Right ventricle myocardium inferior (tissue), 1 donor: Measurements from ENCODE around the gene PCSK2. TPM values are rescaled to one million over a fixed set of nuclear protein-coding genes. Genes with fewer than 3 reads are reported as not detected.

ENCODE experiments used
- ATAC-seq: fragments of 200-7000 bp; cut with Tn5 transposase; one replicate; pipeline ENCODE4 v1.9.1; 2020; ENCODE audit warnings: mild to moderate bottlenecking, moderate library complexity
- DNase-seq: peaks from one replicate; pipeline ENCODE4 v3.0.0; 2021; ENCODE audit errors: missing footprints
- intact Hi-C: fragments of 100-400 bp; cut with DNase I; formaldehyde crosslinking; loops from one replicate; pipeline ENCODE4 v1.11.0; 2022
- total RNA-seq: library from RNA; stranded (reverse); fragmentation: NEBNext Ultra II Directional; extraction: Animal tissue kit (Norgen Biotek cat#: 25700); gene quantifications from one replicate; pipeline ENCODE4 v1.2.1, GENCODE V29; 2021
- donor health status: DM: no; HTN: yes; CAD: no; lungs with severe emphysema.

PCSK2 gene
- total RNA-seq, 1 donor from 2014 or later: 1.3 TPM

- DNase-seq (no peak), ATAC-seq (no peak)
- intact Hi-C loops: no loop called here
Observed at GRCh38 chr20:17488916-17489600, 262.2 kb downstream of the PCSK2 start.

GRCh38 chr20:17490501-17490900 is 263.7 kb downstream of the PCSK2 start:
- intact Hi-C loops: no loop called here
- no peak for DNase-seq
- no peak for ATAC-seq

GRCh38 chr20:17491041-17491440 is 264.2 kb downstream of the PCSK2 start:
- intact Hi-C loops: no loop called here
- ATAC-seq: no peak
- DNase-seq: no peak

- ATAC-seq (no peak), DNase-seq (no peak)
- intact Hi-C loops: no loop called here
Observed at GRCh38 chr20:17491488-17491887, 264.6 kb downstream of the PCSK2 start.

GRCh38 chr20:17493173-17493572 is 266.3 kb downstream of the PCSK2 start:
- ATAC-seq: no peak
- DNase-seq: no peak
- intact Hi-C loops: no loop called here

GRCh38 chr20:17494201-17494600 is 267.4 kb downstream of the PCSK2 start:
- intact Hi-C loops: no loop called here

GRCh38 chr20:17495826-17496225 is 269.0 kb downstream of the PCSK2 start:
- DNase-seq (no peak), ATAC-seq (no peak)
- intact Hi-C loops: no loop called here

More at GRCh38 chr20:17494201-17494600, 267.4 kb downstream of the PCSK2 start:
- no peak for ATAC-seq
- DNase-seq: no peak

GRCh38 chr20:17497821-17498580 is 271.2 kb downstream of the PCSK2 start:
- no peak for ATAC-seq
- intact Hi-C loops: no loop called here
- no peak for DNase-seq

GRCh38 chr20:17498641-17499040 is 271.8 kb downstream of the PCSK2 start:
- intact Hi-C loops: no loop called here
- DNase-seq (no peak), ATAC-seq (no peak)

GRCh38 chr20:17499041-17499440 is 272.2 kb downstream of the PCSK2 start:
- intact Hi-C loops: no loop called here
- ATAC-seq: no peak
- DNase-seq: no peak

- no peak for DNase-seq
- intact Hi-C loops: loop anchor here (5.0 to 10.0 kb wide), 2 partner anchors 635 to 782 kb away; partner anchors contain the start of genes KAT14 and PET117
- ATAC-seq: no peak
Observed at GRCh38 chr20:17500271-17500670, 273.4 kb downstream of the PCSK2 start.

- DNase-seq (no peak), ATAC-seq (no peak)
- intact Hi-C loops: loop anchor here (5.0 to 10.0 kb wide), 2 partner anchors 634 to 781 kb away; partner anchors contain the start of genes KAT14 and PET117
Observed at GRCh38 chr20:17500826-17501225, 274.0 kb downstream of the PCSK2 start.

- no peak for DNase-seq
- intact Hi-C loops: loop anchor here (5.0 to 10.0 kb wide), 2 partner anchors 633 to 781 kb away; partner anchors contain the start of genes KAT14 and PET117
- no peak for ATAC-seq
Observed at GRCh38 chr20:17501701-17502100, 274.9 kb downstream of the PCSK2 start.

GRCh38 chr20:17502105-17502504 is 275.3 kb downstream of the PCSK2 start:
- intact Hi-C loops: loop anchor here (5.0 to 10.0 kb wide), 2 partner anchors 633 to 780 kb away; partner anchors contain the start of genes KAT14 and PET117
- no peak for DNase-seq
- no peak for ATAC-seq

GRCh38 chr20:17503301-17504065 is 276.6 kb downstream of the PCSK2 start:
- intact Hi-C loops: loop anchor here (2.0 to 10.0 kb wide), 4 partner anchors 393 to 779 kb away; partner anchors contain the start of genes KAT14 and PET117
- DNase-seq: no peak
- no peak for ATAC-seq

- intact Hi-C loops: loop anchor here (2.0 to 10.0 kb wide), 4 partner anchors 393 to 778 kb away; partner anchors contain the start of genes KAT14 and PET117
- ATAC-seq: peak; percentile 40
Observed at GRCh38 chr20:17504066-17504897, 277.4 kb downstream of the PCSK2 start.

GRCh38 chr20:17504898-17505635 is 278.2 kb downstream of the PCSK2 start:
- intact Hi-C loops: loop anchor here (1.0 to 10.0 kb wide), 5 partner anchors 112 to 777 kb away; partner anchors contain the start of genes KAT14 and PET117
- ATAC-seq: peak; percentile 88
- DNase-seq: peak; percentile 89

More at GRCh38 chr20:17504066-17504897, 277.4 kb downstream of the PCSK2 start:
- DNase-seq: no peak
